ENCODE results near the gene CCL22.

The CCL22 gene

GRCh38 chr16:57376313-57376818 lies 17.8 kb downstream of the CCL22 start:
- DNase-seq (ENCODE audit: low read depth): no peak

- DNase-seq (ENCODE audit: low read depth): no peak
Measured at GRCh38 chr16:57377080-57377841, 18.7 kb downstream of the CCL22 start.

- DNase-seq (ENCODE audit: low read depth): no peak
Measured at GRCh38 chr16:57379579-57379978, 21.0 kb downstream of the CCL22 start.

- no peak for DNase-seq (ENCODE audit: low read depth)
Measured at GRCh38 chr16:57380671-57381462, 22.3 kb downstream of the CCL22 start.

- DNase-seq (ENCODE audit: low read depth): no peak
Measured at GRCh38 chr16:57381791-57382534, 23.4 kb downstream of the CCL22 start.

GRCh38 chr16:57382535-57383275 lies 24.1 kb downstream of the CCL22 start:
- no peak for DNase-seq (ENCODE audit: low read depth)

- DNase-seq (ENCODE audit: low read depth): no peak
Measured at GRCh38 chr16:57383276-57384247, 25.0 kb downstream of the CCL22 start.

- DNase-seq (ENCODE audit: low read depth): no peak
Measured at GRCh38 chr16:57384248-57385070, 25.9 kb downstream of the CCL22 start.

- no peak for DNase-seq (ENCODE audit: low read depth)
Measured at GRCh38 chr16:57385083-57385482, 26.5 kb downstream of the CCL22 start.

- no peak for DNase-seq (ENCODE audit: low read depth)
Measured at GRCh38 chr16:57386381-57386951, 27.9 kb downstream of the CCL22 start.

- DNase-seq (ENCODE audit: low read depth): no peak
Measured at GRCh38 chr16:57387598-57388354, 29.2 kb downstream of the CCL22 start.

GRCh38 chr16:57388359-57389086 lies 29.9 kb downstream of the CCL22 start:
- no peak for DNase-seq (ENCODE audit: low read depth)

GRCh38 chr16:57389087-57389468 lies 30.5 kb downstream of the CCL22 start:
- DNase-seq (ENCODE audit: low read depth): no peak

- DNase-seq (ENCODE audit: low read depth): no peak
Measured at GRCh38 chr16:57390636-57391295, 32.2 kb downstream of the CCL22 start.

GRCh38 chr16:57391300-57391699 lies 32.7 kb downstream of the CCL22 start:
- DNase-seq (ENCODE audit: low read depth): no peak

- DNase-seq (ENCODE audit: low read depth): no peak
Measured at GRCh38 chr16:57391708-57392107, 33.1 kb downstream of the CCL22 start.

- DNase-seq (ENCODE audit: low read depth): no peak
Measured at GRCh38 chr16:57392694-57393093, 34.1 kb downstream of the CCL22 start.

Measured in CMK (cell line).